Hypothalamus (tissue), 51 donors: ENCODE measurements around the gene SARDH.
A peak's percentile ranks its signal among the peaks of the same experiment; 100 is the strongest.
"Not testable (repeated sequence)": the region's sequence is repeated elsewhere in the genome, so short reads cannot be mapped to it uniquely, and the experiment has no call there.

Source experiments
- DNase-seq, 51 donors: peaks; one replicate each; lab custom pipeline; 2025; lab: John Stamatoyannopoulos, UW

The SARDH gene

DNA sequence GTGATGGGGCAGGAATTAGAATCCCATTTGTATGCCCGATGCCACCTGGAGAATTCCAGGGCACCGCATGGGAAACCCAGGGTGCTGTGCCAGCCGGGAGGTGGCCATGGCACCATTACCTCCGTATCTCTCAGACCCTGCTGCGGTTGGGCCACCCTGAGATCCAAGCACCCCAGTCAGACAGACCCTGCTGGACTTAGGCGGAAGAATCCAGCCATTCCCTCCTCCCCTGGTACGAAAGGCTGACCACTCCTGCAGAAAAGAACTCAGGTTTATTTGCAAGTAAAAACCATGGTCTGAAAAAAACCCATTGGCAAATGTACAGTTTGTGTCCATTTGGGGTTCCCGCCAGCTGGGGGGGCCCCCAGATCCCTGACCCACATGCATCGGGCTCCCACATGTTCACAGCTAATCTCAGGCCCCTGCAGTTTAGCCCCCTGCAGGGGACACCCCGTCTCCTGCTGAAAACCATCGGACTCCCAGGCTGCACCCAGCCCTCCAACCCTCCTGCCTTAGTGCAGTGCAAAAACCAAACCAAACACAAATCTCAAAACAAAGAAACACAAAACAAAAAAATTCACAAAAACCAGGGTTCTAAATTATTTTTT is 23.6 kb upstream of the SARDH start:
- no peak for DNase-seq

- DNase-seq: no peak
These were observed 22.6 kb upstream of the SARDH start for GRCh38 chr9:133760713-133761290.

DNA sequence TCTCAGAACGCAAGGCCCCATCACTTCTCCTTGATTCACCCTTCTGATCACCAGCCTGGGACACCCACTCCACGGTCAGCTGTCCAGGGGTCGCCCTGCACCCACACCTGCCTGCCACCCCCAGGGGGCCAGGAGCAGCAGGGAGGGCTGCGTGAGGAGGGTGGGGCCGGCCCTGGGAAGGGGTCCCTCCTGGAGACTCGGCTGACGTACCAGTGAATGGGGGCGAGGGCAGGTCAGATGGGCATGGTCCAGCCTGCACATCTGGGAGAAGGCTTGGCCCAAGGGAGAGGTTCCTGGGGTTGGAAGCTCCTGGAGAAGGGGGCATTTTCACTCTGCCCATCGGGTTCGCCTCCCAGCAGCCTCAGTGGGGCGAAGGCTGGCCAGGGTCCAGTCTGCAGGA is 21.8 kb upstream of the SARDH start:
- DNase-seq: no peak

DNA sequence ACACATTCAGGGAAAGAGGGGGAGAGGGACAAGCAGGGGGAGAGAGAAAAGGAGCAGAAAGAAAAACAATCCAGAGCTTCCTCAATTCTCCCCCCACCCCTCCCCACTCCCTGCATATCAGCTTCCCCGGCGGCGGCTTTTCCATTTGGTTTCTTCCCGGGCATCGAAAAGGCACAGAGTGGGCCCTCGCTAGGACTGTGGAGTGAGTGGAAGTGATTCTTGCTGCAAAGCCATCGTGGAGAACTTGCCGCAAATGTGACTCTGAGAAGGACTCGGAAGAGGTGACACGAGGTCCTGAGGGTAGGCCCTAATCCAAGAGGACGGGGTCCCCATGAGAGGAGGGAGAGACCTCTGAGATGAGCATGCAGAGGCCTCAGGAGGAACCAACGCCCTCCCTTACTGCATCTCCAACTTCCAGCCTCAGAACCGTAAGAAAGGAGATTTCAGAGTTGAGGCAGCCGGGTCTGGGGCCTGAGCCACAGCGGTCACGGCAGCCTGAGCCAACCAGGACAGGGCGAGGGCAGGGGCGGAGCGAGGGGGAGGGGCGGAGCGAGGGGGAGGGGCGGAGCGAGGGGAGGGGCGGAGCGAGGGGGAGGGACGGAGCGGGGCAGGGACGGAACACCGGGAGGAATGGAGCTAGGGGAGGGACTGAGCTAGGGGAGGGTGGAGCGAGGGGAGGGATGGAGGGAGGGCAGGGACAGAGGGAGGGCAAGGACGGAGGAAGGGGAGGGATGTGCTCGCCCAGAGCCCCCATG is 21.2 kb upstream of the SARDH start:
- no peak for DNase-seq

GRCh38 chr9:133758228-133758627 is 20.1 kb upstream of the SARDH start:
- no peak for DNase-seq

DNA sequence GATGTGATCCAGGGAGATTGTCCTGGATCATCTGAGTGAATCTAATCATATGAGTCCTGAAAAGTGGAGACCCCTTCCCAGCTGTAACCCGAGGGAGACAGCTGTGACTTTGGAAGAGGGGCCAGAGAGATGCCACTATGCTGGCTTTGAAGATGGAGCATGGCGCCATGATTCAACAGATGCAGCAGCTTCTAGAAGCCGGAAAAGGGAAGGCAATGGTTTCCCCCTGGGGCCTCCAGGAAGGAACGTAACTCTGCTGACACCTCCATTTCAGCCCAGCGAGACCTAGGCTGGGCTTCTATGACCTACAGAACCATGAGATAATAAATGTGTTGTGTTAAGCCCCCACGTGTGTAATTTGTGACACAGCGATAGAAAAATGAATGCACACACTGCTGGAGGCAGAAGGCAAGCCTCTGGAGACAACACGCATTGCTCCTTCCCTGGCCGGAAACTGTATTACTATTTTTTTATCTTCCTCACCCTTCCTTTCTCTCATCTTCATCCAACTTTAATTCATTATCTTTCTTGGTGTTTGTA is 16.6 kb upstream of the SARDH start:
- no peak for DNase-seq

GRCh38 chr9:133754187-133754586 is 16.0 kb upstream of the SARDH start:
- no peak for DNase-seq

GRCh38 chr9:133752739-133753446 is 14.7 kb upstream of the SARDH start:
- DNase-seq: no peak

GRCh38 chr9:133750982-133751649 is 13.0 kb upstream of the SARDH start:
- no peak for DNase-seq

DNA sequence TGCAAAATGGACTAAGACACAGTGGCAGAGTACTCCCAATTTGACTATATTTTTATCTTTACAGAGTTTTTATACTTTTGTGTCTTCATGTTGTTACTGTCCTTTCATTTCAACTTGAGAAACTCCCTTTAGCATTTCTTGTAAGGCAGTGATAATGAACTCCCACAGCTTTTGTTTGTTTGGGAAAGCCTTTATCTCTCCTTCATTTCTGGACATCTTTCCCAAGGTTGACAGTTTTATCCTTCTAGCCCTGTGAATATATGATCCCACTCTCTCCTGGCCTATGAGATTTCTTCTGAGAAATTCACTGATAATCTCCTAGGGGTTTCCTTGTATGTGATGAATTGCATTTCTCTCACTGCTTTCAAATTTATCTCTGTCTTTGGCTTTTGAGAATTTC is 9.2 kb upstream of the SARDH start:
- DNase-seq: no peak

DNA sequence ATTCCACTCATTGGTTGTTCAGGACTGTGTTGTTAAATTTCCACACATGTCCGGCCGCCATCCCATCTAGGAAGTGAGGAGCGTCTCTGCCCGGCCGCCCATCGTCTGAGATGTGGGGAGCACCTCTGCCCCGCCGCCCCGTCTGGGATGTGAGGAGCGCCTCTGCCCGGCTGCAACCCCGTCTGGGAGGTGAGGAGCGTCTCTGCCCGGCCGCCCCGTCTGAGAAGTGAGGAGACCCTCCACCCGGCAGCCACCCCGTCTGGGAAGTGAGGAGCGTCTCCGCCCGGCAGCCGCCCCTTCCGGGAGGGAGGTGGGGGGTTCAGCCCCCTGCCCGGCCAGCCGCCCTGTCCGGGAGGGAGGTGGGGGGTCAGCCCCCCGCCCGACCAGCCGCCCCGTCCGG is 6.4 kb upstream of the SARDH start:
- DNase-seq: not testable (repeated sequence)

GRCh38 chr9:133742849-133743444 is 4.8 kb upstream of the SARDH start:
- peak in 46 of 51 donors; percentile 18 to 85 (median 60) for DNase-seq

- DNase-seq: no peak
These were observed 4.1 kb upstream of the SARDH start for GRCh38 chr9:133742251-133742650.

DNA sequence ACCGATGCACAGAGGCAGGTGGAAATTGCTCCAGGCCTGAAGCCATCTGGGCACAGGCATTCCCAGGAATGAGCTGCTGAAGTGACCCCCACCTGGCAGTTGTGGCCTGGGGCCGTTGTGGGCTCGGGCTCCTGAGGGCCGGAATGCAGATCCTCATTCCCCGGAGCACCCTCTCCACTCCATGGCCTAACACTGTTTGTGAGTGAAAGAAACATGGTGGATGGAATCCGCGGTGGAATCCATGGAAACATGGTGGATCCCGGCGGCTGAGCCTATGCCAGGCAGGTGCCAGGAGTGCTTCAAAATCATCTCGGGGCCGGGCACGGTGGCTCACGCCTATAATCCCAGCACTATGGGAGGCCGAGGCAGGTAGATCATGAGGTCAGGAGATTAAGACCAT is 3.6 kb upstream of the SARDH start:
- no peak for DNase-seq

GRCh38 chr9:133740911-133741310 is 2.8 kb upstream of the SARDH start:
- no peak for DNase-seq

DNA sequence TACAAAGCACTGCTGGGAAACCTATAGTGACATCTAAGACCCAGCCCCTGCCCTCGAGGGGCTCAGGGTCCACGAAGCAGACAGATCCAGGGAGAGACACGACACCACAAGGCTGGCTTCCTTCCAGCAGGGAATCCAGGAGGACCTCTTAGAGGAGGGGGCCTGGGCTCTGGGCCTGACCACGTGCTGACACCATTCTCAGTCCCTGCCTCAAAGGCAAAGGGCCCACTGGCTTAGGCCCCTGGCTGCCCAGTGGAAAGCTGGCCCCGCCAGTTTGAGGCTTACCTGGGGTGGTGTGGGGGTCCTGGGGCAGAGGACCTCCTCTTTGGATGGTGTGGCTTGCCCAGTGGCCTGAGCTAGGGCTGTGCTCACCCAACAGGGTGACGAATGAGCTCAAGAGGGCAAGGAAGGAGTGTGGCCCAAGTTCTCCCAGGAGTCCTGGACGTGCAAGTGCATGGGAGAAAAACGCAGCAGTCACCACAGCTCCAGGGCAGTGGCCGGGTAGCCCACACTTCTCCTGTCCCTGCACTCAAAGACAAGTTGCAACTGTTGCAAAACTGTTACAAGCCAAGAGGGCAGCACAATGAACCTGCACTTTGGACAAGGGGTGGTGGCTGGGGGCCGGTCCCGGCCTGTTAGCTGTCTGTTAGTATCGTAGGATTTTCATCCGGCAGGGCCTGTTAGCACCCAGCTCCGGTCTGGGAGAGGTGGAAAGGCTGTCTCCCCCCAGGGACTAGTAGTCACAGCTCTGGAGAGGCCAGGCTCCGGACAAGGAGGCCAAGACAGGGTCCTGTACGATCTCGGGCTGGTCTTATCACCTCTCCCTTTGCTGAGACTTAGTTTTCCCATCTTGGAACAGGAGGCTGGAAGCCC is 1.5 kb upstream of the SARDH start:
- DNase-seq: no peak

GRCh38 chr9:133738640-133739225 is 581 bp upstream of the SARDH start:
- no peak for DNase-seq

DNA sequence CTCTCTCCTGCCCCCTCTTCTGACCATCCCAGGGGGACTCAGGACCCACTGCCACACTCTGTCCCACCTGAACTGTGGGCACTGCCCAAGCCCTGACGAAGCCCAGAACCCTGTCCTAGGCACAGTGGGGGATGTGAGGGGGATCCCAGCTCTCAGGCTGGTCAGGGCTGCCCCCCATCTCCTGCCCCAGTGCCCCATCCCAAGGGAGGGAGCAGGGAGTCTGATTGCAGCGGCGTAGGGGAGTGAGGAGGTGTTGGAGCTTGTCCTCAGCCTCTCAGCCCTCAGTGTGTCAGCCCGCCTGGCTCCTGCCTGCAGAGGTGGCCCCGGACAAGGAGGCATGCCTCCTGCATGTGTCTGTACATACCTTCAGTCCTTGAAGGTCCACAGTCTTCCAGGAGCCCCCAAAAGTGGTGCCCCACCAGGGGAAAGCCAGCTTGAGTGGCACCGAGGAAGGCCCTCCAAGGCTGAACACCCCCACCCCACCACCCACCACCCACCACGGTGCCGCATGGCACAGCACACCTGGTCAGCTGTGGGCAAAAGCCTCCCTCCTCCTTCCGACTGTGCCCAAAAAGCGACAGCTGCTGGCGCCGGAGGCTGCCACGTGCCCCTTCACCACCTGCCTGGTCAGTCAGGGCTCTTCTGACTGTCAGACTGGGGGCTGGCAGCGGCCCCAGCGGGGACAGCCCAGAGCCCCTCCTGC is 930 bp downstream of the SARDH start:
- DNase-seq: no peak
